Lower leg skin (tissue), 3 donors: ENCODE measurements around the gene STARD10.

ENCODE experiments used
- POLR2A ChIP-seq, 2 donors: fragments of 450-650 bp; IDR thresholded peaks; one replicate each; pipeline ENCODE4 v1.6.1; 2016 to 2017; ENCODE audit warnings: antibody characterized with exemption in 2 of 2, mild to moderate bottlenecking in 1 of 2, moderate library complexity in 1 of 2
- TF ChIP-seq, protein P1 (sequence below), 3 donors: fragments of 450-650 bp; IDR thresholded peaks; one replicate each; pipeline ENCODE4 v1.5.1; 2016; ENCODE audit warnings: antibody characterized with exemption in 3 of 3, mild to moderate bottlenecking in 3 of 3, moderate library complexity in 2 of 3

DNA sequence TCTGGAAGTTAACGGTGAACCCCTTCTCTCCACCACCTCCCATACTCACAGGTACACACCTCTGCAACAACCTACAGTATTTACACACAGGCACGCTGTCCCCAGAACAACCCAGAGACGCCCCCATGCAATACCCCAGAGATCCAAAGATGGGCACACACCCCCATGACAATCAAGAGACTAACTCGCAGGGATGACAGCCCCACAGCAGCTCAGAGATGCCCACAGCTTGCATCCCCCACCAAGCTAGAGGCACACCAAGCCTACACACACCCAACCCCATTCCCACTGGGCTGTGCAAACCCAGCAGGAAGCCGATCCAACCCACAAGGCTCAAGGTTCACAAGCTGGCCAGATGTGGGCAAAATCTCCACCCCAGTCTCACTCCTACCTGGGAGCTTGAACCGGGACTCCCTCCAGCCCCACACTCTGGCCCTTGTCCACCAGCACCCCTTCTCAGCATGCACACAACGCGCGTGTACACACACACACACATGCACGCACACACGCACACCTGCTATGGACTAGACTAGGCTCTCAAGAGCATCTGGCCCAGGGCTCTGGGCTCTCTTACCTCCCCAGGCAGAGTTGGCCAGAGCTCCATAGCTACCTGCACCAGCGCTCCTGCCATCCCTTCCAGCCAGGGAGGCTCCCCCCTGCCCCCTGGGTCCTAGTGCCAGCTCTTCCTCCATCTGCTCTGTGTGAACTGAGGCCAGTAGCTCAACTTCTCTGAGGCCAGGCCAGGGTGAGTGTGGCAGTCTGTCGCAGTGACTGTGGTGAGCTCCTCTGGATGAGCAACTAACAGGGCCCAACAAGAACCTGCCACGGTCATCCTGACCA is 11.5 kb downstream of the STARD10 start:
- TF ChIP-seq, protein P1, sequence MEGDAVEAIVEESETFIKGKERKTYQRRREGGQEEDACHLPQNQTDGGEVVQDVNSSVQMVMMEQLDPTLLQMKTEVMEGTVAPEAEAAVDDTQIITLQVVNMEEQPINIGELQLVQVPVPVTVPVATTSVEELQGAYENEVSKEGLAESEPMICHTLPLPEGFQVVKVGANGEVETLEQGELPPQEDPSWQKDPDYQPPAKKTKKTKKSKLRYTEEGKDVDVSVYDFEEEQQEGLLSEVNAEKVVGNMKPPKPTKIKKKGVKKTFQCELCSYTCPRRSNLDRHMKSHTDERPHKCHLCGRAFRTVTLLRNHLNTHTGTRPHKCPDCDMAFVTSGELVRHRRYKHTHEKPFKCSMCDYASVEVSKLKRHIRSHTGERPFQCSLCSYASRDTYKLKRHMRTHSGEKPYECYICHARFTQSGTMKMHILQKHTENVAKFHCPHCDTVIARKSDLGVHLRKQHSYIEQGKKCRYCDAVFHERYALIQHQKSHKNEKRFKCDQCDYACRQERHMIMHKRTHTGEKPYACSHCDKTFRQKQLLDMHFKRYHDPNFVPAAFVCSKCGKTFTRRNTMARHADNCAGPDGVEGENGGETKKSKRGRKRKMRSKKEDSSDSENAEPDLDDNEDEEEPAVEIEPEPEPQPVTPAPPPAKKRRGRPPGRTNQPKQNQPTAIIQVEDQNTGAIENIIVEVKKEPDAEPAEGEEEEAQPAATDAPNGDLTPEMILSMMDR (IDR thresholded peaks at IDR 0.05) = no peak
- TF ChIP-seq POLR2A (IDR thresholded peaks at IDR 0.05) = no peak
